Astrocyte (in vitro differentiated cells and primary cell): ENCODE data around the gene PBRM1.

Experiments
- CTCF ChIP-seq: IDR thresholded peaks from 2 replicates; pipeline ENCODE4 v1.5.1; 2011; ENCODE audit warnings: low read depth, mild to moderate bottlenecking, inconsistent platforms, low read length, moderate library complexity; ENCODE audit not compliant: insufficient read depth
- EZH2 ChIP-seq: IDR thresholded peaks from 2 replicates; pipeline ENCODE4 v1.6.1; 2012; ENCODE audit warnings: mild to moderate bottlenecking, low read length, inconsistent platforms; ENCODE audit not compliant: insufficient read depth

- TF ChIP-seq CTCF = no peak
- TF ChIP-seq EZH2 = no peak
Observed at GRCh38 chr3:52511509-52511908, 174.2 kb downstream of the PBRM1 start.
